PC-3 (cell line): Measurements from ENCODE around the gene C14orf132. TPM values are rescaled to one million over a fixed set of nuclear protein-coding genes. Genes with fewer than 3 reads are reported as not detected.

Experiments used
- ATAC-seq: fragments of 200-7000 bp; cut with Tn5 transposase; 2 replicates; pipeline ENCODE4 v1.9.1; 2020; ENCODE audit warnings: mild to moderate bottlenecking, moderate library complexity
- BruUV-seq: library from RNA; stranded (reverse); fragments of 400-500 nt; replicated peaks from 2 replicates; lab custom pipeline; 2021; lab: Mats Ljungman, UMichigan
- CTCF ChIA-PET: fragments of 300-600 bp; sonication (Branson Sonifier 250); formaldehyde crosslinking; loops from one replicate; lab custom pipeline; 2022; ENCODE audit warnings: antibody characterized with exemption; lab: Charles Lee
- POLR2A ChIA-PET: fragments of 300-600 bp; sonication (Branson Sonifier 250); formaldehyde crosslinking; loops from one replicate; lab custom pipeline; 2022; ENCODE audit warnings: antibody characterized with exemption; ENCODE audit not compliant: unreplicated experiment; lab: Charles Lee
- DNase-seq: peaks from one replicate; pipeline ENCODE4 v3.0.0-alpha.2; 2015
- H2AFZ ChIP-seq: fragments of 300-600 bp; sonication (generic); 2 replicates; pipeline ENCODE4 v1.6.0; 2016; ENCODE audit warnings: antibody characterized with exemption, low read length
- H3F3A ChIP-seq: fragments of 300-600 bp; sonication (generic); one replicate; pipeline ENCODE4 v1.6.0; 2017; ENCODE audit warnings: antibody characterized with exemption, low read length, control low read depth, mild to moderate bottlenecking; ENCODE audit not compliant: unreplicated experiment
- H3K27ac ChIP-seq: fragments of 300-600 bp; sonication (generic); 2 replicates; pipeline ENCODE4 v1.5.1; 2016; ENCODE audit warnings: mild to moderate bottlenecking, low read length
- H3K27me3 ChIP-seq: fragments of 300-600 bp; sonication (generic); 2 replicates; pipeline ENCODE4 v1.6.1; 2016; ENCODE audit warnings: low read length, mixed read lengths
- H3K36me3 ChIP-seq: fragments of 300-600 bp; sonication (generic); 2 replicates; pipeline ENCODE4 v1.6.1; 2016; ENCODE audit warnings: low read depth, mixed run types, low read length, mixed read lengths
- H3K4me1 ChIP-seq: fragments of 300-600 bp; sonication (generic); 2 replicates; pipeline ENCODE4 v1.5.1; 2016; ENCODE audit warnings: low read length; ENCODE audit not compliant: insufficient read depth
- H3K4me2 ChIP-seq: fragments of 300-600 bp; sonication (generic); 2 replicates; pipeline ENCODE4 v1.6.0; 2016; ENCODE audit warnings: low read length
- H3K4me3 ChIP-seq: fragments of 300-600 bp; sonication (generic); 2 replicates; pipeline ENCODE4 v1.5.1; 2016; ENCODE audit warnings: mild to moderate bottlenecking, low read length, mixed read lengths
- H3K79me2 ChIP-seq: fragments of 300-600 bp; sonication (generic); 2 replicates; pipeline ENCODE4 v1.6.1; 2017; ENCODE audit warnings: low read length, mixed read lengths
- H3K9ac ChIP-seq: fragments of 300-600 bp; sonication (generic); 2 replicates; pipeline ENCODE4 v1.6.0; 2016; ENCODE audit warnings: mild to moderate bottlenecking, low read length
- H3K9me2 ChIP-seq: fragments of 300-600 bp; sonication (generic); replicated peaks from 2 replicates; pipeline ENCODE4 v1.6.1; 2016; ENCODE audit warnings: mixed run types, low read length, mixed read lengths
- H3K9me3 ChIP-seq: fragments of 300-600 bp; sonication (generic); 2 replicates; pipeline ENCODE4 v1.6.1; 2016; ENCODE audit warnings: low read length, mixed read lengths
- H4K20me1 ChIP-seq: fragments of 300-600 bp; sonication (generic); 2 replicates; pipeline ENCODE4 v1.6.1; 2016; ENCODE audit warnings: low read length, mixed read lengths
- EZH2 ChIP-seq: fragments of 300-600 bp; sonication (generic); IDR thresholded peaks from one replicate; pipeline ENCODE4 v1.6.1; 2017; ENCODE audit warnings: antibody characterized with exemption, mild to moderate bottlenecking, low read length; ENCODE audit not compliant: unreplicated experiment
- EZH2phosphoT487 ChIP-seq: fragments of 300-600 bp; sonication (generic); IDR thresholded peaks from 2 replicates; pipeline ENCODE4 v1.6.1; 2018; ENCODE audit warnings: mild to moderate bottlenecking, antibody characterized with exemption, low read length, borderline replicate concordance
- intact Hi-C: fragments of 100-400 bp; cut with micrococcal nuclease; formaldehyde crosslinking; loops from 2 replicates; pipeline ENCODE4 v1.9.0; 2023
- total RNA-seq: library from RNA; depleted of rRNA; stranded (reverse); fragments of >200 nt; gene quantifications from 2 replicates; pipeline ENCODE4 v1.2.3, GENCODE V29; 2014
- TF ChIP-seq, protein P1 (sequence below): fragments of 300-600 bp; sonication (generic); conservative IDR thresholded peaks from 2 replicates; pipeline ENCODE4 v1.5.1; 2017; ENCODE audit warnings: antibody characterized with exemption, low read depth, mild to moderate bottlenecking, low read length

Gene C14orf132
- total RNA-seq, 1 experiment from 2014 or later: not detected

DNA sequence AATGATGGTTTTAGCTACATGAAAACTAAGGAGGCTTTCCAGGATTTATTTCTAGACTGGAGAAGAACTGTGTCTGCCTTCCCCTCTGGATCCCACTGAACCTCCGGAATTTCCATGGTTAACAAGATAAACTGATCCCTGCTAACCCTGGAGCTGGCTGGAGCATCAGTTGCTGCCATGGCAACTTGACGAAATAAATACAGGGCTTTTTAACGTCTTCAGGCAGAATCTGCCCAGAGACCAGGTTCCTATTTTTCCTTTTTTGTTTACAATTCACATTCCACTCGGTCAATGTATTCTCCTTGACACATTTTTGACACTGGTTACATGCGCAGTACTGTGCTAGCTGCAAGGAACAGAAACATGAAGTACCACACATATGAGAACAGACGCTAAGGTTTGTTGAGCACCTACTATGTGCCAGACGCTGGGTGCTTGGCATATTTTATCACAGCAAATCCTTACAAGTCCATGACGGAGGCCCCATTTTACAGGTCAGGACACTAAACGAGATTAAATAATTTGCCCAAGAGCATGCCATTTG, 1.7 kb downstream of the C14orf132 start:
- BruUV-seq: no TSS peak

DNA sequence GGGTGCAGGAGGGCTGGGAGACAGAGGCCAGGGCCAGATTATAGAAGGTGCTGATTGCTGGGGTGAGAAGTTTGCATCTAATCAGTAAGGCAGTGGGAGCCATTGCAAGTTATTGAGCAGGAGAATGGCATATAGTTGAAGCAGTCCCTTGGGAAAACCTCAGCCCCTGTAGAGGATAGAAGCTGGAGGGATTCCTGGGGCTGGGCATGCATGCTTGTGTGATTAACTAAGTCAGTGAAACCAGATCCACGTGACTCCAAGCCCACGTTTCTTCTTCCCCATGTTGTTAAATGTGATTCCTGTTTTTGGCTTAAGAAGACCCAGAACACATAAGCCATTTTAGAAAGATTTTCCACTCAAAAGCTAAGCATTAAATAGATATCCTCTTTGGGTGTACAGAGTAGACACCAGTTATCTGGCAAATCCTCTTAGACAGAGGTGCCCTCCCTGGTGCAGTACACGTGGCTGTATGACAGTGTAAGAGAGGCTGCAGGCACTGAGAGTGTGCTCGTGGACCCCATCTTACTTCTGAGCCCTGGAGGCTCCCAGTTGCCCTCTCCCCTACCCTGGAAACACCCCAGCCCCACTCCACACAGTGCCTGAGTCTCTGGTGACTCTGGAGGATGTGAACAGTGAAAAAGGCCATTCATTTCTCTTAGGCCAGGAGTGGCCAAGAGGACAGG, 3.2 kb downstream of the C14orf132 start:
- intact Hi-C loops: no loop called here
- DNase-seq: no peak
- Histone ChIP-seq H4K20me1 (no peaks in the 10 kb centered on the region), H3K9me2 (no peaks in the 10 kb centered on the region), H3K79me2 (no peaks in the 10 kb centered on the region), H3K4me2 (no peak overlapping the region), H3K4me3 (no peak overlapping the region), H3K27me3 (peaks cover 72% of the 10 kb centered on the region), H3K27ac (no peak overlapping the region), H3K9ac (no peak overlapping the region), H3K4me1 (no peaks in the 10 kb centered on the region), H3F3A (no peaks in the 10 kb centered on the region), H3K36me3 (no peaks in the 10 kb centered on the region), H3K9me3 (no peaks in the 10 kb centered on the region), H2AFZ (no peak overlapping the region)
- BruUV-seq: no TSS peak
- TF ChIP-seq, protein P1, sequence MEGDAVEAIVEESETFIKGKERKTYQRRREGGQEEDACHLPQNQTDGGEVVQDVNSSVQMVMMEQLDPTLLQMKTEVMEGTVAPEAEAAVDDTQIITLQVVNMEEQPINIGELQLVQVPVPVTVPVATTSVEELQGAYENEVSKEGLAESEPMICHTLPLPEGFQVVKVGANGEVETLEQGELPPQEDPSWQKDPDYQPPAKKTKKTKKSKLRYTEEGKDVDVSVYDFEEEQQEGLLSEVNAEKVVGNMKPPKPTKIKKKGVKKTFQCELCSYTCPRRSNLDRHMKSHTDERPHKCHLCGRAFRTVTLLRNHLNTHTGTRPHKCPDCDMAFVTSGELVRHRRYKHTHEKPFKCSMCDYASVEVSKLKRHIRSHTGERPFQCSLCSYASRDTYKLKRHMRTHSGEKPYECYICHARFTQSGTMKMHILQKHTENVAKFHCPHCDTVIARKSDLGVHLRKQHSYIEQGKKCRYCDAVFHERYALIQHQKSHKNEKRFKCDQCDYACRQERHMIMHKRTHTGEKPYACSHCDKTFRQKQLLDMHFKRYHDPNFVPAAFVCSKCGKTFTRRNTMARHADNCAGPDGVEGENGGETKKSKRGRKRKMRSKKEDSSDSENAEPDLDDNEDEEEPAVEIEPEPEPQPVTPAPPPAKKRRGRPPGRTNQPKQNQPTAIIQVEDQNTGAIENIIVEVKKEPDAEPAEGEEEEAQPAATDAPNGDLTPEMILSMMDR: no peak
- no peak for TF ChIP-seq EZH2phosphoT487
- TF ChIP-seq EZH2: no peak
- POLR2A ChIA-PET: no interaction called here
- CTCF ChIA-PET: no interaction called here
- ATAC-seq: no peak

More for the DNA sequence above, 1.7 kb downstream of the C14orf132 start:
- Histone ChIP-seq H3K9ac (no peak overlapping the region), H3K4me3 (no peak overlapping the region), H4K20me1 (no peaks in the 10 kb centered on the region), H3K79me2 (no peaks in the 10 kb centered on the region), H3K4me1 (no peaks in the 10 kb centered on the region), H3K9me3 (no peaks in the 10 kb centered on the region), H3K9me2 (no peaks in the 10 kb centered on the region), H2AFZ (no peak overlapping the region), H3K27ac (no peak overlapping the region), H3K4me2 (no peak overlapping the region), H3F3A (no peaks in the 10 kb centered on the region), H3K27me3 (peaks cover 75% of the 10 kb centered on the region), H3K36me3 (no peaks in the 10 kb centered on the region)
- CTCF ChIA-PET: interaction anchor here (0.6 kb wide), 1 partner anchor 520 kb away, joined by 3 read pairs; no protein-coding TSS in a partner anchor
- no peak for ATAC-seq
- intact Hi-C loops: no loop called here
- POLR2A ChIA-PET: no interaction called here
- DNase-seq: no peak
- TF ChIP-seq EZH2 (no peak), EZH2phosphoT487 (no peak)
- TF ChIP-seq, protein P1: no peak

DNA sequence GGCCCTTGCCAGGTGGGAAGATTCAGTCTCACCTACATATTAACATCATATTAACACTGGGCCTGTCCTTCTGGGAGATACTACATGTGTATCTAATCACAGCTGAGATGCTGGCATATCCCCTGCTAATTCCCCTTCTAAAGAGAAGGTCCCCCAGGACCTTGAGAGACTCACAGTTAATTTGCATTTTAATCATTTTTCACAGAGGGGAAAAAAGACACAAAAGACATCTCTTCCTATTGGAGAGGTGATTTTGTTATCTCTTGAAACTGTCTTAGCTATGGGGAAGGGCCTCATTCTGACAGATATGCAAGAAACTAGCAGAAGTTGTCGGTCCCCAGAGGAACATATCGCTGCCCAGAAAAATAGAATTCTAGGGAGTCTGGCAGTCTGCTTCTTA, 7.5 kb downstream of the C14orf132 start:
- no TSS peak for BruUV-seq
- H3K79me2 ChIP-seq: no peaks in the 10 kb centered on the region
- H3K4me1 ChIP-seq: no peaks in the 10 kb centered on the region
- no peak overlapping the region for H3K4me2 ChIP-seq
- no peak overlapping the region for H3K9ac ChIP-seq
- intact Hi-C loops: no loop called here
- H3F3A ChIP-seq: no peaks in the 10 kb centered on the region
- ChIA-PET POLR2A (no interaction called here), CTCF (no interaction called here)
- H3K9me2 ChIP-seq: no peaks in the 10 kb centered on the region
- H3K4me3 ChIP-seq: no peak overlapping the region
- H2AFZ ChIP-seq: no peak overlapping the region
- DNase-seq: no peak
- TF ChIP-seq, protein P1: no peak
- TF ChIP-seq EZH2phosphoT487 (no peak), EZH2 (no peak)
- no peak for ATAC-seq
- H4K20me1 ChIP-seq: no peaks in the 10 kb centered on the region
- H3K9me3 ChIP-seq: no peaks in the 10 kb centered on the region
- no peak overlapping the region for H3K27ac ChIP-seq
- peaks cover 48% of the 10 kb centered on the region for H3K27me3 ChIP-seq
- H3K36me3 ChIP-seq: no peaks in the 10 kb centered on the region
